NB4 (cell line): Measurements from ENCODE around the gene HMCN2.
A peak's percentile ranks its signal among the peaks of the same experiment; 100 is the strongest.

Experiments
- DNase-seq: peaks from one replicate; pipeline ENCODE4 v3.0.0; 2010; ENCODE audit warnings: low read depth
- H3K4me3 ChIP-seq: one replicate; pipeline ENCODE4 v1.5.1; 2011; ENCODE audit warnings: mild to moderate bottlenecking, low read depth, low read length, moderate library complexity
- CTCF ChIP-seq: IDR thresholded peaks from one replicate; pipeline ENCODE4 v1.5.1; 2012; ENCODE audit warnings: low read depth, low read length
- MAX ChIP-seq: IDR thresholded peaks from 2 replicates; pipeline ENCODE4 v1.6.1; 2011; ENCODE audit warnings: low read depth, low read length
- MYC ChIP-seq: IDR thresholded peaks from 2 replicates; pipeline ENCODE4 v1.6.1; 2011; ENCODE audit warnings: low read depth, low read length
- POLR2A ChIP-seq: IDR thresholded peaks from 2 replicates; pipeline ENCODE4 v1.6.1; 2011; ENCODE audit warnings: mild to moderate bottlenecking; ENCODE audit not compliant: insufficient read length; ENCODE audit errors: extremely low read depth

HMCN2 gene

GRCh38 chr9:130458804-130459067 is 193.2 kb downstream of the HMCN2 start:
- DNase-seq = no peak
- no peak for TF ChIP-seq POLR2A
- TF ChIP-seq MYC = no peak
- TF ChIP-seq CTCF = no peak
- TF ChIP-seq MAX = no peak
- no peak overlapping the region for H3K4me3 ChIP-seq

- H3K4me3 ChIP-seq = no peak overlapping the region
- DNase-seq = no peak
- TF ChIP-seq MAX (no peak), CTCF (no peak), POLR2A (no peak), MYC (no peak)
Observed at GRCh38 chr9:130459151-130459550, 193.6 kb downstream of the HMCN2 start.

GRCh38 chr9:130459941-130460669 is 194.5 kb downstream of the HMCN2 start:
- DNase-seq = no peak
- no peak overlapping the region for H3K4me3 ChIP-seq
- TF ChIP-seq MAX (no peak), CTCF (no peak), POLR2A (no peak), MYC (no peak)

- TF ChIP-seq MAX (0 out of 2 replicates have a peak, but pooled peaks have one; percentile 7), CTCF (peak; percentile 73), POLR2A (no peak)
- peak; percentile 61 for DNase-seq
- no peak overlapping the region for H3K4me3 ChIP-seq
Observed at GRCh38 chr9:130461218-130461630, 195.7 kb downstream of the HMCN2 start.

- no peak for DNase-seq
- no peak overlapping the region for H3K4me3 ChIP-seq
Observed at GRCh38 chr9:130461731-130462130, 196.2 kb downstream of the HMCN2 start.

More at GRCh38 chr9:130461731-130462130, 196.2 kb downstream of the HMCN2 start:
- TF ChIP-seq CTCF (no peak), POLR2A (no peak), MYC (no peak), MAX (no peak)
